GM21723 (cell line): ENCODE data around the gene FOXD4L3.
"Not testable (repeated sequence)": the region's sequence is repeated elsewhere in the genome, so short reads cannot be mapped to it uniquely, and the experiment has no call there.

Experiments used
- ATAC-seq: cut with Tn5 transposase; IDR thresholded peaks from one replicate; pipeline ENCODE4 v1.9.1; 2021; ENCODE audit warnings: mild to moderate bottlenecking, moderate library complexity; ENCODE audit not compliant: unreplicated experiment

Gene FOXD4L3

DNA sequence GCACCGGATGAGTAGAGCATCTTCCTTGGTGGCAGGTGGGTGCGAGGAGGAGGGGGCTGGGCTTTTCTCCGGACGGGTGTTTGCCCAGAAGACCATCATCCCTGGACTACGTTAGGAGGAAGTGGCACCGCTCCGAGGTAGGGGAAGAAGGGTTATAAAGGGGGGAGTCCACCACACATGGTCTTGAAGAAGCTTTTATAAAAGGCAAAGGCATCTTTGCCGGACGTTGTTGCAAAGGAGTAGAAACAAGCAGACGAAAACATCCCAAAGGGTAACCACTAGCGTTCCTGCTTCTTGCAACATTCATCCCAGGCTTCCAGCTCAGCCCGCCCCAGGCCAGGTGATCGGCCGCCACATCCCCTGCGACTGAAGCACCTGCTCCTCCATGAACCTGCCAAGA lies at the start of gene FOXD4L3:
Gene FOXD4L3 (plus strand): TSS at position 301 of the 400 bp plus-strand sequence. CDS start 85 bp downstream, at position 386.
- not testable (repeated sequence) for ATAC-seq

DNA sequence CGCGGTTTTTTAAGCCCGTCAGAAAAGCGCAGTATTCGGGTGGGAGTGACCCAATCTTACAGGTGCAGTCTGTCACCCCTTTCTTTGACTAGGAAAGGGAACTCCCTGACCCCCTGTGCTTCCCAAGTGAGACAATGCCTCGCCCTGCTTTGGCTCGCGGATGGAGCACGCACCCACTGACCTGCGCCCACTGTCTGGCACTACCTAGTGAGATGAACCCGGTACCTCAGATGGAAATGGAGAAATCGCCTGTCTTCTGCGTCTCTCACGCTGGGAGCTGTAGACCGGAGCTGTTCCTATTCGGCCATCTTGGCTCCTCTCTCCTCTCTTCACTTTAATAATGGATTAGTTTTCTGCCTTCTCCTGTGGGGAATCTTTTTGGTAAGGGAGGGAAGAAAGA lies 21.6 kb upstream of the FOXD4L3 start:
- ATAC-seq: not testable (repeated sequence)

DNA sequence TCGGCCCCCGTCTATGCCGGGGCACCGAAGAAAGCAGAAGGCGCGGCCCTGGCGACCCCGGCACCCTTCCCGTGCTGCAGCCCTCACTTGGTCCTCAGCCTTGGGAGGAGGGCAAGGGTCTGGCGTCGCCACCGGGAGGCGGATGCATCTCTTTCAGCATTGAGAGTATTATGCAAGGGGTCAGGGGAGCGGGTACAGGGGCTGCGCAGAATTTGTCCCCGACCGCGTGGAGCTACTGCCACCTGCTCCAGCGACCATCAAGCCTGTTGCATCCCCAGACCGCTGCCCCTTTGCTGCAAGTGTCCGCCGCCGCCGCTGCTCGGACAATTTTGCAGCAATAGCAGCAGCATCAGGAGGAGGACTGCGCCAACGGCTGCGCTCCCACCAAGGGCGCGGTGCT lies 1.1 kb downstream of the FOXD4L3 start:
- not testable (repeated sequence) for ATAC-seq

DNA sequence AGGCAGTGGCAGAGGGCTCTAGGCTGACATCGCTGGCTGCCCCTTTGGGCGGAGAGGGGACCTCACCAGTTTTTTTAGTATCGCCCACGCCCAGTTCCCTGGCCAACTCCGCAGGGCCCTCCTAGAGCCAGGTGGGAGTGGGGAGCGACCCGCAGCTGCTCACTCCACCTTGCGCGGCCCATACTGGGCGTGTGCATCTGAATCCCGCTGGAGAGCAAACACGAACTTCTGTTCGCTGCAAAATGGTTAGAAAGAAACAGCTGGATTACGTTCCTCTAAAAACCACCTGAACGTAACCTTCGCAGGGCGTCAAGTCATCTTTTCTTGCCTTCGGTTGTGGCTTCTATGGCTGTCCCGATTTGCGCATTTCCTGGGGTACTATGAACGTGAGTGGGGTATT lies 1.5 kb downstream of the FOXD4L3 start:
- not testable (repeated sequence) for ATAC-seq

DNA sequence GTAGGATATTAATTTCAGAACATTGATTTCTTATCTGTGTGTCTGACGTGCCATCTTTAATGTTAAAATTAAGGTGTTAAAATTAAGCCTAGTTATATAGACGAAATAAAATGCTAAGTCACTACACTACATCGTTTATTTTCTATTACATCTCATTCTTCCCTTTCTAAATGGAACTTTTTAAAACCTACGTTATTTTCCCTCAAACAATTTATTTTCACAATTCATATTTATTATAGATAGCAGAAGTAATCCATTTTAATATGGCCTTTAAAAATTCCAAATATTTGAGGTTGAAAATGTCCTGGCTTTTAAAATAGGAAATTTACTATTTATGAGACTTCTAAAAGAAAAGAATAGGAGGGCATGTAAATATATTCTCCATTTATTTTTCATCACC lies 2.1 kb downstream of the FOXD4L3 start:
- not testable (repeated sequence) for ATAC-seq

DNA sequence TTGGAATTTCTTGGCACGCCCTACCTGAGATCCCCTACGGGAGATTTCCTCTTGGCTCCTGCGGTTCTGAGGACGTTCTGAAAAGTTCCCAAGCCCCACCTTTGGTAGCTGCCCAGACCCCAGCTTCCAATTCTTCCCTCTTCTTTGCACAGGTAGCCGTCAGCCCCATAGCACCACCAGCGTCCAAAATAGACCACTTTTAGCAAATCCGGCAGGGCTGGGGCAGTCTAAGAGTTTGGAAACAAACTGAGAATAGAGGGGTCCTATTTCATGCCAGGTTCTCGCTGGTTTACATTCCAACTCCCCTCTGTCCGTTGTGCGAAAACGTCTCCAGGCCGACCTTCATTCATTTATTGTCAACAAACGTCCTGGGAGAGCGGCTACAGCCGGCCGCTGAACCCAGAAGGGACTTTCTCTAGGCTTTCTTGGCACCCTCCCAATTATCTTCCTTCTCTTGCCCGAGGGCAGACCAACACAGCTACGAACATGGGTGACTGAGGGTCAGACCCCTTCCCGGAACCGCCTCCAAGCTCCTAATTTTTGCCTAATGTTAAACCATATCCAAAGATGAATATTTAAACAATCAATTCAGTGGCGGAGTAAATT lies 3.1 kb downstream of the FOXD4L3 start:
- not testable (repeated sequence) for ATAC-seq

DNA sequence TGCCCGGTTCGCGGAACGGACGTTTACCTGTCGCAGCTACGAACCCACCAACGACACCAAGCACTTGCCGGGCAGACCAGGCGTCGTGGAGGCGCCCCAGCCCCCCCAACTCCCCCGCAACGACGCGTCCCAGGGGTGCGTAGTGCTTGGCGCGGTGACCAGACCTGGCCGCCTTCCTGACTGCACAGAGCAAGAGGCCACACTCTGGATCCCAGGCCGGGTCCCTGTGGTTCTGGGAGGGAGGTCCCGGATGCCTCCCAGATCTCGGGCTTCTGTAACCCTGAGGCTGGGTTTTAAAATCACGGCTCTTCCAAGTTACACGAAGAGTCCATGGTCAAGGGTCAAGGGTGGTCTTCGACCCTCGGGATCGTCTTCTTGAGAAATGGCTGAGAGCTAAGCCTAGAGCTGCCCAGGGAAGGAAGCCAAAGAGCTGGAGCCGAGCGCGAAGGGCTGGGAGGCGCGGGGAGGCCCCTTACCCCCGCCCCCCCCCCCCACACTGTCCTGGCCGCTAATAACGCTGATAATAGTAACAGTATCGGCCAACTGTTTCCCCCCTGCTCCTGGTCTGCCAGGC lies 3.8 kb downstream of the FOXD4L3 start:
- ATAC-seq: not testable (repeated sequence)

DNA sequence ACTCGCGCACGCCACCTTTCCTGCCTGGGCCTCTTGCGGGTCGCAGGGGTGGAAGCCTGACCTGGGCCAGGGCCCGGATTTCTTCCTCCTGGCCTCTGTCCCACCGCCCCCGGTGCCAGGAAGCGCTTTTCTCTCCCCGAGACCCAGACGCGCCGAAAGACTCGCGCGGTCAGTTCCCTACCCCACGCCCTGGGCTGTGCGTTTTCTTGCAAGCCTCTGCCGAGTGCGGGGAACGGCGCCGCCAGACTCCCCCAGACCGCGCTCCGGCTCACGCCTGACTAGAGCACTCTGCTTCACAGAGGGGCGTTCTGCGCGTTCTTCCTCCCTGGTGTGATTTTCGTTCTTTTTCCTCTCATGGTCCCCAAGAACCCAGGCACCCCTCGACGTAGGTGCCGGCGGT lies 4.5 kb downstream of the FOXD4L3 start:
- not testable (repeated sequence) for ATAC-seq

DNA sequence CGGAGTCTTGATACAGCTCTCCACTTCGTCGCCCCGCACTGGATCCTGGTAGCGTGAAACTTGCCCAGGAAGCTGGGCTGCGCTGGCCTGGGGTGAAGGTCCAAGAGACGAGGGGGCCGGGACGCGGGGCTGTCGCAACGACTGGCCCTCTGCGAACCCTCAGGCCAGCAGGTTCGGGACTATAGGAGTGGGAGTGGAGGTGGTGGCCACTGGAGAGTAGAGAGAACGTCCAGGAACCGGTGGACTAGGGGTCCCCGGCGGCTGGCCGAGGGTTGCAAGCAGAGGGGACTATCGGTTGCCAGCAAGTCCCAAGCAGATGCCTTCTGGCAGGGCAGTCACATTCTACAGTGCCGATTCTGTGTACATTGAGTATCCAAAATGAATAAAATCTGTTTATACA lies 5.0 kb downstream of the FOXD4L3 start:
- ATAC-seq: not testable (repeated sequence)

DNA sequence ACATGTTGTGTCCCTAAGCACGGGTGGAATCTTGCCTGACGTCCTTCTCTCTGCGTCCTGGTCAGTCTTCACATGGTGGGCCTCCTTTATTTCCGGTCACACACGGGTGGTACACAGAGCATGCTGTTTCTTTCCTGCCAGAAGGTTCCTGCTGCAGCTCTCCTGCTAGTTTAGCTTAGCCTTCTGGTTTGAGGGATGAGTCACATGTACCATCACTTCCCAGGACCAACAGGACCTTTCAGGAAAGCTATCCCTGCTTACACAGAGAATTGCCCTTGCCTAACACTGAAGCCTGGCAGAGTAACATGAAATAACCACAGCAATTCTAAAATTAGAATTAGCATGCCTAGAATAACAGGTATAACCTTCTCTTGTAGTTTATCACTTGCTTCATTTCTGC lies 8.5 kb downstream of the FOXD4L3 start:
- ATAC-seq: not testable (repeated sequence)

DNA sequence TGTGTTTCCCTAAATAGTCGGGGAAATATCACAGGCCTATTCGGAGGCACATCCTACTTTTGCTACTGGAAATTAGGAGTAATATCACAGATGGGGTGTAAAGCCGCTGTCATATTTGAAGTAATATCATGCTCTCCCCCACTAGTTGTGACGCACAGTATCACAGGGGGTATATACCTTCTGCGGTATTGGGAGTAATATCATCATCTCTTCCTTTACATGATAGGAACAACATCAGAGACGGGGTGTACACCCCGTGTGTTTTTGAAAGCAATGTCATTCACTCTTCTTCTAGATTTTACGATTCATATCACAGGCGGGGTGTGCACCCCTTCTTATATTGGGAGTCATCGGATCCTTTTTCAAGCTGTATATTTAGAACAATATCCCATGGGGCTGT lies 15.5 kb downstream of the FOXD4L3 start:
- ATAC-seq: not testable (repeated sequence)

DNA sequence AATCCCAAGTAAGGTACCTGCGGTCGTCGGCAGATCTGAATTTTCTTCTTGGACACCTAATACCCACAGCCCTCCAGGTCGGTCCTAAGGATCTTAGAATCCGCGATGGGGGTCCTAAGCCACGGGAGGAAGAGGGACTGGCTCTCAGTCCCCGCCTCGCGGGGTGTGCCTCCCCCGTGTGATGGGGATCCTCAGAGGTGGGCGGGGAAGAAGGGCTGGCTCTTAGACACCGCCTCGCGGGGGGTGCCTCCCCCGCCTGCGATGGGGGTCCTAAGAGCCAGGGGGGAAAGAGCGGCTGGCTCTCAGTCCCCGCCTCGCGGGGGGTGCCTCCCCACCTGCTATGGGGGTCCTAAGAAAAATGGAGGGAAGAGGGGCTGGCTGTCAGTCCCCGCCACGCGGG lies 21.1 kb downstream of the FOXD4L3 start:
- ATAC-seq: not testable (repeated sequence)

DNA sequence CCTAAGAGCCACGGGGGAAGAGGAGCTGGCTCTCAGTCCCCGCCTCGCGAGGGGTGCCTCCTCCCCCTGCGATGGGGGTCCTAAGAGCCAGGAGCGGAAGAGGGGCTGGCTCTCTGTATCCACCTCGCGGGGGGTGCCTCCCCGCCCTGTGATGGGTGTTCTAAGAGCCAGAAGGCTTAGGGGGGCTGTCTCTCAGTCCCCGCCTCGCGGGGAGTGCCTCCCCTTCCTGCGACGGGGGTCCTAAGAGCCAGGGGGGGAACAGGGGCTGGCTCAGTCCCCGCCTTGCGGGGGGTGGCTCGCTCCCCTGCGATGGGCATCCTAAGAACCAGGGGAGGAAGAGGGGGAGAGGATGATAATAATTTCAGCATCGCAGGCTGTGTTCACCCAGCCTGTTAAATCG lies 21.9 kb downstream of the FOXD4L3 start:
- not testable (repeated sequence) for ATAC-seq

DNA sequence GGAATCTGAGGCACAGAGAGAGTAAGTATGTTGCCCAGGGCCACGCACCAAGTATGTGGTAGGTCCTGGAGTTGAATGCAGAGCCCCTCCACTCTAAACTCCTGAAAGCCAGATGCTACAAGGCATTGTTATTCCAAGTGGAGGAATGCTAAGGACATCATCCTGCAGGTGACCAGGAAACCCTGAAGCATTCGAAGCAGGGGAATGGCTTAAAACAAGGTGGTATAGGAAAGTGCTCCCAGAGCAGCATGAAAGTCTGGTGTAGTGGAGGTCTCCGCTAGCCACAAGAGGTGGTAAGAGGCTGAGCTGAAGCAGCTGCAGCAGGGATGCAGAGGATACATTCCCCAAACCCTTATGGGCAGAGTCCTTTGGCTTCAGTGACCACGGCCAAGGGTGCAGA lies 26.4 kb downstream of the FOXD4L3 start:
- ATAC-seq: not testable (repeated sequence)

DNA sequence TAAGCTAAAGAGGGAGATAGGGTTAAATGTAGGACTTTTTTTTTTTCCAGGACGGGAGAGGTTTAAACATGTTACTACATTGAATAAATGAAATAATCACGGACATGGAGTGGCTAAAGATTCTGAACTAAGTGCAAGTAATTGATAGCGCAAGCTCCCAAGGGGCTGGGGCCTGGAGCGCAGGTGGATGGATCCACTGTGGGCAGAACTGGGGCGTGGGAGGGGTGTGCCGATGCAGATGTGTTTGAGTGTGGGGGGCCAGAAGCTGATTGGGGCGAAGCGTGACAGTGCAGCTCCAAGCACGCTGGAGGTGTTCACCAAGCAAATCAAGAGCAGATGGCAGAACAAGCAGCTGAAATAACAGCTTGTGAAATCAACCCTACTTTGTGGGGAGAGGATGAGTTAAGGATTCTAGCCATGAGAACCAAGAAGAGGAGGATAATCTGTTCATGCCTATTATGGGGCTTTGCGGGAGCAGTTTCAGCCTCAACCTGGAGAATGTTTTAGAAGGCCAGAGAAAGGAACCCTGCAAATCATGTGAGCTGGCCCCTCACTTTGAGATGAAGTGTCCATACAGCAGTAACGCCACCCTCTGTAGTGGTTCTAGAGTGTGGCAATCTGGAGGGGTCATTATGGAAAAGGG lies 28.0 kb downstream of the FOXD4L3 start:
- ATAC-seq: not testable (repeated sequence)

DNA sequence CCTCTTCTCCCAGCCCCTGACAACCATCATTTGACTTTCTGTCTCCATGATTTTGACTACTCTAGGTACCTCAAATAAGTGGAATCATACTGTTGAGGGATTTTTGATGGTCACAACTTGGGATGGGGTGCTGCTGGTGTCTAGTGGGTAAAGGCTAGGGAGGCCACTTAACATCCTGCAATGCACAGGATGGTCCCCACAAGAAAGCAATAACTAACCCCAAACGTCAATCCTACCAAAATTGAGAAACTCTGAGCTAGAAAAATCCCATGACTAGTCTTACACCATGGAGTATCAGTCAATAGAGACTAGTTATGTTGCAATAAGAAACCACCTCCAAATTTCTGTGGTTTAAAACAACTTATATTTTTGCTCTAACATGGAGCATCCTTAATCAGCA lies 29.5 kb downstream of the FOXD4L3 start:
- ATAC-seq: not testable (repeated sequence)

DNA sequence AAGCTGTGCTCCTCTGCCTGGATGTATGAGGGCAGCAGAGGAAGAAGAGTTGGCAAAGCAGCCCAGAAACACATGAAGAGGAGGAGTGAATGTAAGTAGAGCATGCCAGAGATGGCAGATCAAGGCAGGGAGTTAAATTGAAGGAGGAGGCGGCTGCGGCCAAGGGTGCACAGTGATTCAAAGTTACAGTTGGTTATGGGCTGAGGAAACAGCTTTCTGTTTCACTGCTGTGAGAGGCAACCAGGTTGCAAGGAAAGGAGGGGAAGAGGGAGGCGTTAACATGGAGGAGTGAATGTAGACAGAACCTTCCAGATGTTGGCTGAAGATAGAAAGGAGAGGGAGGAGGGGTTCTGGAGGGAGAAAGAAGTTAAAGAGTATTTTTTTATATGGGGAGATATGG lies 33.3 kb downstream of the FOXD4L3 start:
- ATAC-seq: not testable (repeated sequence)

DNA sequence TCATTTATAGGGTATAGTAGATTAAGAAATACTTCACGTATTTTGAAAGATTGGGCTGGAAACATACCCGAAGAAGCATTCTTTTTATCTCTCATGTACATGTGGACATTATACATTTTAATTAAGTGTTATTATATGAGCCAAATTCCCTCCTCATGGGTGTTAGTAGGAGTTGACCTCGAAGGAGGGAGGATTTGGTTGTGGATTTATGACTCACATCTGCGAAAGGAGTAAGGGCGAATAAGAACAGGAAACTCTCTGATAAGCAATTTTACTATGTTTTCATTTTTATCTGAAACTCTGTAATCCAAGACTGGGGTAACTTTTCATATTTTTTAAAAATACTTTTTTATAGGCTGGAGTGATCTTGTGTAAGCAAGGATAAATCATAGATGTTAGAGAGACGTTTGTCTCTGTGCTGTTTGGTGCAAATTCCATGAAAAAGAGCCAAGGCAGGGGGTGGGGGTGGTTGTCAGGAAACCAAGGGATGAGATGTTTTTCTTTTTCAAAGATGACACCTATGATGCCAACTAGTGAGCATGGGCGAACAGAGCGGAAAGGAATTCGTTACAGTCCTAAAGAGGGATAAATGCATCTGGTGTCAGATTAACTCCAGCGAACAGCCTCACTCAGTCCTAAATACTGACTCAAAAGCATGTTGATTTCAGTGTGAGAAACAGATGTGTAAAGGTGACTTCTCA lies 34.1 kb downstream of the FOXD4L3 start:
- ATAC-seq: not testable (repeated sequence)

DNA sequence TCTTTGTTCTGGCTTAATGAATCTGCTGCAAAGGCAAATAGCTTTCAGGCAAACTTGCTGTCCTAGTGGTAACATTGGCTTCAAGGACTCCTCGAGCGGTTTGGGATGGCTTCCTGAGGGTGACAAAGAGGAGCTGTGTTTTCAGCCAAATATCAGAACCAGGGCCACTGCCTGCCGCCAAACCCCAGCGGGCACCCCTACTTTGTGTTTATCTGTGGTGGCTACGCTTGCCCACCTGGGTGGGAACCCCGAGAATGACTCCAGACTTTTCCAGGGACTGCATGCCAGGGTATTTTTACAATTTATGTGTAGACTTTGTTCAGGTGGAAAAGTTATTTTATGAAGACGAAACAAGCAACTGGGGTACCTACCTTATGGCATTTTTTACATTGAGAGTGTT lies 35.3 kb downstream of the FOXD4L3 start:
- not testable (repeated sequence) for ATAC-seq

DNA sequence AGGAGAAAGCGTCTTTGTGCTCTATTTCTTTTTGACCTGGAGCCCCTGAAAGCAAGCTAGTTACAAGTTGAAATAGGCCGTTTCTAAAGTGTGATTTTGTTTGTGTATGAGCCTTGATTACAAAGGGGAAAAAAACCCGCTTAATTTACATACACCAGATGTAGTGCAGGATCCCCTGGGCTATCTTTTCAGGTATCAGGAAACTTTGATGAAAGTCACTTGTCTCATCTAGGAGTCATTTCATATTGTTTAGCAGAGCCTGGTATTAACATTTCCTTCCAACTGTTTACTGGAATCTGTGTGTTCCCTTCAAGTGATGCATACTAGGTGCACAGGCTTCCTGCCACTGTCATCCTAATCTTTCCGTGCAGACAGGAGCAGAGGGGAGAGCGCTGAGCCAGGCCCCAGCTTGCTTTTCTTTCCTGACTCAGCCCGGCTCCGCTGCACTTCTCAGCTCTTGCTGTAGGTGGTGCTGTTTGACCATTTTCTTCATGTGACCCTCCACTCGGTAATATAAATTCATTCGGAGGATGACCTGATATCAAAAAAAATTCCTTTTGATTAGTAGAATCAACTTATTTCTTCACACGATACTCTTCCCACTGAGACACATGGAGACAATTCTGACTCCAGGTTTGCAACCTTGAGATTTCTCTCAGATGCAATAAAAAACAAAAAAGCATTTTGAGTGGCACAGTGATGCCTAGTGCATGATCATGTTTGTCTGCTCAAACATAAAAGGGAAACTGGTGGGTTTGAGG lies 39.8 kb downstream of the FOXD4L3 start:
- ATAC-seq: peak; percentile 91

DNA sequence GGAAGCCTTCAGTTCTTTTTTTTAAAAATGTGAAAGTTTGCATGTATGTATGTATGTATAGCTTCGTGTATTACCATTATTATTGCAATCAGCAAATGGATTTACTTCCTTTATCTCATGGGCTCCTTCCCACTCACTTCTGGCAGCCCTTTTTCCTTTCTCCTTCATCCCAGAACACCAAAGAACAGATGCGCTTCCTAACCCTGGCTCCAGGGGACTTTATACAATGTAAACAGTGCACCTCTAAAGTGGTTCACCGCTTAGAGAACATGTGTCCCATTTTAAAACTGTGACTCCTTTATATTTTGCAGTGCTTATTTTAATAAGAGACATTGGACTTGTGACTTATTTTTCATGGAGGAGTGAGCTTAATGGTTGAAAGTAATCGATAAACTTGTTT lies 40.6 kb downstream of the FOXD4L3 start:
- ATAC-seq: not testable (repeated sequence)
